ENCODE results near the gene RXFP3. TPM values are rescaled to one million over a fixed set of nuclear protein-coding genes. Genes with fewer than 3 reads are reported as not detected.
A peak's percentile ranks its signal among the peaks of the same experiment; 100 is the strongest.
"Not testable (repeated sequence)": the region's sequence is repeated elsewhere in the genome, so short reads cannot be mapped to it uniquely, and the experiment has no call there.

Gene RXFP3
- total RNA-seq, 2 donors from 2014 or later, result 0.13 TPM; not detected in 1

DNA sequence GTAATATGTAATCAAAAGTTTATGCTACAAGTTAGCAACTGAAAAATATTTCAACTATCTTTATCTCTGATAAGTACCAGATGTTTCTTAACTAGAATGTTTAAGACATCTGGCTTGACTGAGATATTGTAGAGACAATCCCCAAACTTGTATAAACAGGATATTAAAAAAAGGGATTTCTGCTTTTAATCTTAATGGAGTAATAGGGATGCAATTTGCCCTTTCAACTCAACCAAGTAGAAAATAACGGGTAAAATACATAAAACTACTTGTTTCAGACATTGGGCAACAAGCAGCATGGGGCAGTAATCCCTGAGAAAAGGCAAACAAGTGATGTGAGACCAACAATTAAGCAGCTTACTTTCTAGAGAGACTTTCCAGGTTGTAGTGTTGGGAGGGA is 35.0 kb upstream of the RXFP3 start:
- 89% methylated on average over 1 of the region's 1 CpG; no CpG with 5 or more reads in 1 of the 2 experiments for WGBS, 2 experiments (ENCODE audit: insufficient coverage in 1 of 2, insufficient read length in 1 of 2)
- no peaks in the 10 kb centered on the region for H3K27me3 ChIP-seq (ENCODE audit: control insufficient read depth, insufficient read depth, low read length, poor library complexity, severe bottlenecking)
- H3K36me3 ChIP-seq (ENCODE audit: control insufficient read depth, insufficient read depth, low read length), result no peaks in the 10 kb centered on the region
- no peak overlapping the region for H3K4me3 ChIP-seq (ENCODE audit: low read length)
- Mint-ChIP-seq H3K9me3 (peaks cover 38% of the 10 kb centered on the region), H3K27ac (no peak overlapping the region), H3K4me3 (no peak overlapping the region), H3K27me3 (ENCODE audit: insufficient read depth) (peaks cover 9% of the 10 kb centered on the region), H3K36me3 (ENCODE audit: low read depth) (peaks cover under 1% of the 10 kb centered on the region), H3K4me1 (peaks cover 19% of the 10 kb centered on the region)
- TF ChIP-seq, protein P1, sequence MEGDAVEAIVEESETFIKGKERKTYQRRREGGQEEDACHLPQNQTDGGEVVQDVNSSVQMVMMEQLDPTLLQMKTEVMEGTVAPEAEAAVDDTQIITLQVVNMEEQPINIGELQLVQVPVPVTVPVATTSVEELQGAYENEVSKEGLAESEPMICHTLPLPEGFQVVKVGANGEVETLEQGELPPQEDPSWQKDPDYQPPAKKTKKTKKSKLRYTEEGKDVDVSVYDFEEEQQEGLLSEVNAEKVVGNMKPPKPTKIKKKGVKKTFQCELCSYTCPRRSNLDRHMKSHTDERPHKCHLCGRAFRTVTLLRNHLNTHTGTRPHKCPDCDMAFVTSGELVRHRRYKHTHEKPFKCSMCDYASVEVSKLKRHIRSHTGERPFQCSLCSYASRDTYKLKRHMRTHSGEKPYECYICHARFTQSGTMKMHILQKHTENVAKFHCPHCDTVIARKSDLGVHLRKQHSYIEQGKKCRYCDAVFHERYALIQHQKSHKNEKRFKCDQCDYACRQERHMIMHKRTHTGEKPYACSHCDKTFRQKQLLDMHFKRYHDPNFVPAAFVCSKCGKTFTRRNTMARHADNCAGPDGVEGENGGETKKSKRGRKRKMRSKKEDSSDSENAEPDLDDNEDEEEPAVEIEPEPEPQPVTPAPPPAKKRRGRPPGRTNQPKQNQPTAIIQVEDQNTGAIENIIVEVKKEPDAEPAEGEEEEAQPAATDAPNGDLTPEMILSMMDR (conservative IDR thresholded peaks at IDR 0.05), result no peak
- no peak for DNase-seq
- H3K4me1 ChIP-seq (ENCODE audit: control insufficient read depth, insufficient read depth, low read length), result peaks cover 3% of the 10 kb centered on the region
- no peak overlapping the region for H3K27ac ChIP-seq (ENCODE audit: low read depth, low read length)
- H3K9ac ChIP-seq (ENCODE audit: extremely low read depth, low read length, poor library complexity, severe bottlenecking), result no peak overlapping the region
- peaks cover 22% of the 10 kb centered on the region for H3K9me3 ChIP-seq (ENCODE audit: control insufficient read depth, low read length)

DNA sequence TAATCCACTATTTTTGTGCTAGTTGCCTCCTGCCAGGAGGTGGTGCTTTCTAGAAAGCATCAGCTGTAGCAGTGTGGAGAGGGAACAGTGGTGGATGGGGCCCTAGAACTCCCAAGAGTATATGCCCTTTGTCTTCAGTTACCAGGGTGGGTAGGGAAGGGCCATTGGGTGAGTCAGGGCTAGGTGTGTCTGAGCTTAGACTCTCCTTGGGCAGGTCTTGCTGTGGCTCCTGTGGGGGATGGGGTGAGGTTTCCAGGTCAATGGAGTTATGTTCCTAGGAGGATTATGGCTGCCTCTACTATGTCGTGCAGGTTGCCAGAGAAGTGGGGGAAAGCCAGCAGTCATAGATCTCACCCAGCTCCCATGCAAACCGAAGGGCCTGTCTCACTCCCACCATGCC is 33.1 kb upstream of the RXFP3 start:
- peaks cover 56% of the 10 kb centered on the region for H3K9me3 Mint-ChIP-seq
- Histone ChIP-seq H3K36me3 (ENCODE audit: control insufficient read depth, insufficient read depth, low read length) (no peaks in the 10 kb centered on the region), H3K9me3 (ENCODE audit: control insufficient read depth, low read length) (peaks cover 41% of the 10 kb centered on the region), H3K9ac (ENCODE audit: extremely low read depth, low read length, poor library complexity, severe bottlenecking) (no peak overlapping the region), H3K4me1 (ENCODE audit: control insufficient read depth, insufficient read depth, low read length) (peaks cover 3% of the 10 kb centered on the region), H3K4me3 (ENCODE audit: low read length) (no peak overlapping the region), H3K27me3 (ENCODE audit: control insufficient read depth, insufficient read depth, low read length, poor library complexity, severe bottlenecking) (no peaks in the 10 kb centered on the region), H3K27ac (ENCODE audit: low read depth, low read length) (no peak overlapping the region)
- no peak overlapping the region for H3K4me3 Mint-ChIP-seq
- DNase-seq, result no peak
- H3K27me3 Mint-ChIP-seq (ENCODE audit: insufficient read depth), result peaks cover 3% of the 10 kb centered on the region
- peaks cover 14% of the 10 kb centered on the region for H3K4me1 Mint-ChIP-seq
- peaks cover 5% of the 10 kb centered on the region for H3K36me3 Mint-ChIP-seq (ENCODE audit: low read depth)
- no peak overlapping the region for H3K27ac Mint-ChIP-seq
- 86% methylated on average over 2 of the region's 2 CpGs; no CpG with 5 or more reads in 1 of the 2 experiments for WGBS, 2 experiments (ENCODE audit: insufficient coverage in 1 of 2, insufficient read length in 1 of 2)
- TF ChIP-seq, protein P1 (conservative IDR thresholded peaks at IDR 0.05), result no peak

DNA sequence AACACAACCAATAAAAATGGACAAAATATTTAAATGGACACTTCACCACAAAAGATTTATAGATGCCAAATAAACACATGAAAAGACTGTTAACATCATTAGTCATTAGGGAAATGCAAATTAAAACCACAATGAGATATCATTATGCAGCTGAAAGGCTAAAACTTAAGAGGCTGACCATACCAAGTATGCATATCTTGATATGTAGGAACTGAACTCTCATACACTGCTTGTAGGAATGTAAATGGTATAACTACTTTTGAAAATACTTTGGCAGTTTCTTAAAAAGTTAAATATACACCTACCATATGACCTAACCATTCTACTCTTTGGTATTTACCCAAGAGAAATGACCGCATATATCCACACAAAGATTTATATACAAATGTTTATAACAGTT is 30.8 kb upstream of the RXFP3 start:
- Histone ChIP-seq H3K27ac (ENCODE audit: low read depth, low read length) (no peak overlapping the region), H3K36me3 (ENCODE audit: control insufficient read depth, insufficient read depth, low read length) (no peaks in the 10 kb centered on the region), H3K9ac (ENCODE audit: extremely low read depth, low read length, poor library complexity, severe bottlenecking) (no peak overlapping the region), H3K27me3 (ENCODE audit: control insufficient read depth, insufficient read depth, low read length, poor library complexity, severe bottlenecking) (no peaks in the 10 kb centered on the region), H3K9me3 (ENCODE audit: control insufficient read depth, low read length) (peaks cover 45% of the 10 kb centered on the region), H3K4me1 (ENCODE audit: control insufficient read depth, insufficient read depth, low read length) (no peaks in the 10 kb centered on the region), H3K4me3 (ENCODE audit: low read length) (peak overlapping the region; percentile 9)
- H3K27ac Mint-ChIP-seq, result no peak overlapping the region
- peaks cover 3% of the 10 kb centered on the region for H3K4me1 Mint-ChIP-seq
- no peak for DNase-seq
- no peak overlapping the region for H3K4me3 Mint-ChIP-seq
- H3K27me3 Mint-ChIP-seq (ENCODE audit: insufficient read depth), result no peaks in the 10 kb centered on the region
- 100% methylated on average over 1 of the region's 1 CpG; no CpG with 5 or more reads in 1 of the 2 experiments for WGBS, 2 experiments (ENCODE audit: insufficient coverage in 1 of 2, insufficient read length in 1 of 2)
- peaks cover 5% of the 10 kb centered on the region for H3K36me3 Mint-ChIP-seq (ENCODE audit: low read depth)
- peaks cover 66% of the 10 kb centered on the region for H3K9me3 Mint-ChIP-seq
- TF ChIP-seq, protein P1 (conservative IDR thresholded peaks at IDR 0.05), result no peak

DNA sequence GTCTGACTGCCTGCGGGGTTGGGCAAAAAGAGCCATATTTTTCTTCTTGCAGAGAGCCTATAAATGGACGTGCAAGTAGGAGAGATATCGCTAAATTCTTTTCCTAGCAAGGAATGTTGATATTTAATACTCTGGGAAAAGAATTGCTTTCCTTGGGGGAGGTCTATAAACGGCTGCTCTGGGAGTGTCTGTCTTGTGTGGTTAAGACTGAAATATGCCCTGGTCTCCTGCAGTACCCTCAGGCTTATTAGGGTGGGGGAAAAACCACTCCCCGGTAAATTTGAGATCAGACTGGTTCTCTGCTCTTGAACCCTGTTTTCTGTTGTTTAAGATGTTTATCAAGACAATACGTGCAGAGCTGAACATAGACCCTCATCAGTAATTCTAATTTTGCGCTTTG is 29.9 kb upstream of the RXFP3 start:
- not testable (repeated sequence) for H3K27me3 ChIP-seq (ENCODE audit: control insufficient read depth, insufficient read depth, low read length, poor library complexity, severe bottlenecking); H3K4me3 Mint-ChIP-seq; H3K27me3 Mint-ChIP-seq (ENCODE audit: insufficient read depth); H3K4me1 Mint-ChIP-seq; DNase-seq; H3K9ac ChIP-seq (ENCODE audit: extremely low read depth, low read length, poor library complexity, severe bottlenecking); H3K27ac Mint-ChIP-seq; H3K27ac ChIP-seq (ENCODE audit: low read depth, low read length); H3K4me1 ChIP-seq (ENCODE audit: control insufficient read depth, insufficient read depth, low read length); H3K36me3 Mint-ChIP-seq (ENCODE audit: low read depth); H3K36me3 ChIP-seq (ENCODE audit: control insufficient read depth, insufficient read depth, low read length)
- Histone ChIP-seq H3K4me3 (ENCODE audit: low read length) (peak overlapping the region; percentile 66), H3K9me3 (ENCODE audit: control insufficient read depth, low read length) (peaks cover 45% of the 10 kb centered on the region)
- H3K9me3 Mint-ChIP-seq, result peaks cover 66% of the 10 kb centered on the region
- WGBS, 2 experiments (ENCODE audit: insufficient coverage in 1 of 2, insufficient read length in 1 of 2), result 89 to 92% methylated on average over 5 to 7 of the region's 7 CpGs

DNA sequence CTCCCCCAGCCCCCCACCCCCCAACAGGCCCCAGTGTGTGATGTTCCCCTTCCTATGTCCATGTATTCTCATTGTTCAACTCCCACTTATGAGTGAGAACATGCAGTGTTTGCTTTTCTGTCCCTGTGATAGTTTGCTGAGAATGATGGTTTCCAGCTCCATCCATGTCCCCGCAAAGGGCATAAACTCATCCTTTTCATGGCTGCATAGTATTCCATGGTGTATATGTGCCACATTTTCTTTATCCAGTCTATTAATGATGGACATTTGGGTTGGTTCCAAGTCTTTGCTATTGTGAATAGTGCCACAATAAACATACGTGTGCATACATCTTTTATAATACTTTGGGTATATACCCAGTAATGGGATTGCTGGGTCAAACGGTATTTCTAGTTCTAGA is 21.3 kb upstream of the RXFP3 start:
- peaks cover 45% of the 10 kb centered on the region for H3K9me3 Mint-ChIP-seq
- peaks cover 34% of the 10 kb centered on the region for H3K9me3 ChIP-seq (ENCODE audit: control insufficient read depth, low read length)
- not testable (repeated sequence) for H3K4me3 ChIP-seq (ENCODE audit: low read length); H3K4me1 Mint-ChIP-seq; H3K9ac ChIP-seq (ENCODE audit: extremely low read depth, low read length, poor library complexity, severe bottlenecking); H3K27me3 Mint-ChIP-seq (ENCODE audit: insufficient read depth); H3K4me1 ChIP-seq (ENCODE audit: control insufficient read depth, insufficient read depth, low read length); H3K4me3 Mint-ChIP-seq; H3K36me3 ChIP-seq (ENCODE audit: control insufficient read depth, insufficient read depth, low read length); H3K36me3 Mint-ChIP-seq (ENCODE audit: low read depth); H3K27ac Mint-ChIP-seq; H3K27me3 ChIP-seq (ENCODE audit: control insufficient read depth, insufficient read depth, low read length, poor library complexity, severe bottlenecking); H3K27ac ChIP-seq (ENCODE audit: low read depth, low read length); DNase-seq
- 83 to 94% methylated on average over 1 to 3 of the region's 3 CpGs for WGBS, 2 experiments (ENCODE audit: insufficient coverage in 1 of 2, insufficient read length in 1 of 2)

Data from endodermal cell (in vitro differentiated cells).